Omental fat pad (tissue), 4 donors: ENCODE measurements around the gene UPP1. TPM values are rescaled to one million over a fixed set of nuclear protein-coding genes. Genes with fewer than 3 reads are reported as not detected.

Experiments used
- ATAC-seq: fragments of 150-250 bp; one replicate; pipeline ENCODE4 v1.9.1; 2016; ENCODE audit warnings: mild to moderate bottlenecking, moderate library complexity; ENCODE audit not compliant: low FRiP score
- DNase-seq: peaks from one replicate; pipeline ENCODE4 v3.0.0-alpha.2; 2019; ENCODE audit warnings: low spot score
- total RNA-seq, 4 donors: library from RNA; depleted of rRNA; stranded (reverse); fragments of >200 nt; gene quantifications; one replicate each; pipeline ENCODE4 v1.1.0, GENCODE V29; 2016
- TF ChIP-seq, protein P1 (sequence below), 3 donors: fragments of 450-650 bp; IDR thresholded peaks; one replicate each; pipeline ENCODE4 v1.5.1; 2016 to 2017; ENCODE audit warnings: antibody characterized with exemption in 3 of 3, mild to moderate bottlenecking in 3 of 3, moderate library complexity in 2 of 3

UPP1 gene
- total RNA-seq, 4 donors from 2014 or later = 26.1 to 114 (median 32.6) TPM

DNA sequence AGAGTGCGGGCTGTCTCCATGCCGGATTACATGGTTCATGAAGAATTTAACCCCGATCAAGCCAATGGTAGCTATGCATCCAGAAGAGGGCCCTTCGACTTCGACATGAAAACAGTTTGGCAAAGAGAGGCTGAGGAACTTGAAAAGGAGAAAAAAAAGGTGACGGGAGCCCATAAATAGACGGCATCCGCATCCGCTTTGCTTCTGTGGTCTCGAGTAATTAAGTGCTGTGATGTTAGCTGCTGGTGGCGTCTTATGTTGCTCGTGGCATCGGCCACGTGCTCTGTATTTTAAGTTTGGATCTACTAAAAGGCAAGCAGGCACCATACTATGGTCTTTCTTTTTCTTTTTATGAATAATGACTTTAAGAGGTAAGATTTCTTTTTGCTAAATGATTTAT, 42.6 kb upstream of the UPP1 start:
- TF ChIP-seq, protein P1, sequence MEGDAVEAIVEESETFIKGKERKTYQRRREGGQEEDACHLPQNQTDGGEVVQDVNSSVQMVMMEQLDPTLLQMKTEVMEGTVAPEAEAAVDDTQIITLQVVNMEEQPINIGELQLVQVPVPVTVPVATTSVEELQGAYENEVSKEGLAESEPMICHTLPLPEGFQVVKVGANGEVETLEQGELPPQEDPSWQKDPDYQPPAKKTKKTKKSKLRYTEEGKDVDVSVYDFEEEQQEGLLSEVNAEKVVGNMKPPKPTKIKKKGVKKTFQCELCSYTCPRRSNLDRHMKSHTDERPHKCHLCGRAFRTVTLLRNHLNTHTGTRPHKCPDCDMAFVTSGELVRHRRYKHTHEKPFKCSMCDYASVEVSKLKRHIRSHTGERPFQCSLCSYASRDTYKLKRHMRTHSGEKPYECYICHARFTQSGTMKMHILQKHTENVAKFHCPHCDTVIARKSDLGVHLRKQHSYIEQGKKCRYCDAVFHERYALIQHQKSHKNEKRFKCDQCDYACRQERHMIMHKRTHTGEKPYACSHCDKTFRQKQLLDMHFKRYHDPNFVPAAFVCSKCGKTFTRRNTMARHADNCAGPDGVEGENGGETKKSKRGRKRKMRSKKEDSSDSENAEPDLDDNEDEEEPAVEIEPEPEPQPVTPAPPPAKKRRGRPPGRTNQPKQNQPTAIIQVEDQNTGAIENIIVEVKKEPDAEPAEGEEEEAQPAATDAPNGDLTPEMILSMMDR (IDR thresholded peaks at IDR 0.05) = no peak
- DNase-seq = no peak
- no peak for ATAC-seq

- DNase-seq = no peak
- no peak for ATAC-seq
- TF ChIP-seq, protein P1 (IDR thresholded peaks at IDR 0.05) = no peak
Observed at GRCh38 chr7:48048113-48048512, 41.0 kb upstream of the UPP1 start.

- TF ChIP-seq, protein P1 (IDR thresholded peaks at IDR 0.05) = no peak
- ATAC-seq = no peak
- no peak for DNase-seq
Observed at GRCh38 chr7:48049850-48050249, 39.2 kb upstream of the UPP1 start.

GRCh38 chr7:48052748-48053147, 36.3 kb upstream of the UPP1 start:
- no peak for DNase-seq
- no peak for ATAC-seq

GRCh38 chr7:48053736-48054135, 35.3 kb upstream of the UPP1 start:
- DNase-seq (no peak), ATAC-seq (no peak)
- TF ChIP-seq, protein P1 (IDR thresholded peaks at IDR 0.05) = no peak

More at GRCh38 chr7:48052748-48053147, 36.3 kb upstream of the UPP1 start:
- TF ChIP-seq, protein P1 (IDR thresholded peaks at IDR 0.05) = no peak

DNA sequence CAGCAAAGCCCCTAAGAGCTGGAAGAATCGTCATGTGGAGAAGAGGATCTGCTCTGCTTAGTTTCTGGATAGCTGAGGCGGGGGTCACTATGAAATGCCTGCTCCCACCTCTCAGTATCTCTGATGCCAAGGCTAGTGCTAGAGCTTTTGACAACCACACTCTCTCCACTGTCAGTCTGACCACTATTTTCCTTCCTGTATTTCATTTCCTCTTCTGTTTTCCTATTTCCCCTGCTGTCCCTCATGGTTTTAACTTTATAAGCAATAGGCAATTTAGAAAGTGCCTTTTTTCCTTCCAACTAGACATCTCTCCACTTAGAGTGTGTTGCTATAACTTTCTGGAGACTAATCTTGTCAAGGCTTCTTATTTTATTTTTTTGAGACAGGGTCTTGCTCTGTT, 30.1 kb upstream of the UPP1 start:
- ATAC-seq = no peak
- no peak for DNase-seq
- TF ChIP-seq, protein P1 (IDR thresholded peaks at IDR 0.05) = no peak

GRCh38 chr7:48059706-48060105, 29.4 kb upstream of the UPP1 start:
- no peak for ATAC-seq
- TF ChIP-seq, protein P1 (IDR thresholded peaks at IDR 0.05) = no peak
- no peak for DNase-seq
